Right atrium auricular region (tissue), 2 donors: ENCODE measurements around the gene AASS. TPM values are rescaled to one million over a fixed set of nuclear protein-coding genes. Genes with fewer than 3 reads are reported as not detected.
"Not testable (repeated sequence)": the region's sequence is repeated elsewhere in the genome, so short reads cannot be mapped to it uniquely, and the experiment has no call there.

Experiments
- DNase-seq: peaks from one replicate; pipeline ENCODE4 v3.0.0-alpha.2; 2019; ENCODE audit warnings: low spot score
- H3K27ac ChIP-seq, 2 donors: fragments of 200-600 bp; sonication (generic); 1 replicate in 1 of 2; 2 replicates in 1 of 2; pipeline ENCODE4 v1.5.1; 2016 to 2019
- H3K27me3 ChIP-seq, 2 donors: fragments of 200-600 bp; sonication (generic); one replicate each; pipeline versions ENCODE4 v1.5.1 to v1.6.0; 2017 to 2019
- H3K36me3 ChIP-seq: fragments of 200-600 bp; sonication (generic); one replicate; pipeline ENCODE4 v1.5.1; 2016
- H3K4me1 ChIP-seq, 2 donors: fragments of 200-600 bp; sonication (generic); one replicate each; pipeline versions ENCODE4 v1.5.1 to v1.6.0; 2017 to 2019
- H3K4me3 ChIP-seq, 2 donors: fragments of 200-600 bp; sonication (generic); 1 replicate in 1 of 2; 2 replicates in 1 of 2; pipeline ENCODE4 v1.5.1; 2017 to 2019; ENCODE audit warnings: mild to moderate bottlenecking in 1 of 2, moderate library complexity in 1 of 2
- H3K9me3 ChIP-seq, 2 donors: fragments of 200-600 bp; sonication (generic); one replicate each; pipeline ENCODE4 v1.5.1; 2019
- CTCF ChIP-seq, 2 donors: fragments of 200-600 bp; sonication (generic); IDR thresholded peaks; one replicate each; pipeline ENCODE4 v1.5.1; 2019; ENCODE audit warnings: antibody characterized with exemption in 2 of 2
- total RNA-seq, 2 donors: library from RNA; depleted of rRNA; stranded (reverse); fragments of >200 nt; gene quantifications; one replicate each; pipeline ENCODE4 v1.1.0, GENCODE V29; 2016

AASS gene
- 10 to 100 TPM; 18.0 to 27.4 TPM for total RNA-seq

GRCh38 chr7:122143751-122144711, at the start of gene AASS:
TSS of gene AASS (minus strand) at chr7:122144249. CDS start at chr7:122133726, 10,523 bp downstream.
- H3K4me3 ChIP-seq: peak within 1 kb of the TSS; percentile 74 to 87
- DNase-seq: peak; percentile 99
- no peaks in the 10 kb centered on the region for H3K36me3 ChIP-seq
- peaks cover 0 to 21% of the 10 kb centered on the region in 2 donors for H3K4me1 ChIP-seq
- no peak for TF ChIP-seq CTCF (IDR thresholded peaks at IDR 0.05)
- peak within 1 kb of the TSS; percentile 92 to 98 for H3K27ac ChIP-seq
- H3K27me3 ChIP-seq: no peaks in the 10 kb centered on the region
- H3K9me3 ChIP-seq: no peaks in the 10 kb centered on the region

- DNase-seq: no peak
- Histone ChIP-seq H3K36me3 (no peaks in the 10 kb centered on the region), H3K27ac (no peak overlapping the region), H3K27me3 (no peaks in the 10 kb centered on the region), H3K9me3 (no peaks in the 10 kb centered on the region), H3K4me1 (no peaks in the 10 kb centered on the region), H3K4me3 (no peak overlapping the region)
- TF ChIP-seq CTCF (IDR thresholded peaks at IDR 0.05): no peak
These were observed 44.7 kb upstream of the AASS start for GRCh38 chr7:122188785-122189184.

GRCh38 chr7:122183106-122183505, 39.1 kb upstream of the AASS start:
- DNase-seq: no peak
- Histone ChIP-seq H3K36me3 (no peaks in the 10 kb centered on the region), H3K27ac (no peak overlapping the region), H3K4me3 (no peak overlapping the region), H3K4me1 (no peaks in the 10 kb centered on the region), H3K27me3 (no peaks in the 10 kb centered on the region), H3K9me3 (no peaks in the 10 kb centered on the region)
- TF ChIP-seq CTCF (IDR thresholded peaks at IDR 0.05): no peak

GRCh38 chr7:122182081-122182480, 38.0 kb upstream of the AASS start:
- no peak for DNase-seq
- no peak overlapping the region for H3K27ac ChIP-seq
- no peaks in the 10 kb centered on the region for H3K27me3 ChIP-seq
- no peaks in the 10 kb centered on the region for H3K36me3 ChIP-seq
- no peak for TF ChIP-seq CTCF (IDR thresholded peaks at IDR 0.05)
- no peaks in the 10 kb centered on the region for H3K9me3 ChIP-seq
- no peaks in the 10 kb centered on the region for H3K4me1 ChIP-seq
- H3K4me3 ChIP-seq: no peak overlapping the region

GRCh38 chr7:122172144-122172543, 28.1 kb upstream of the AASS start:
- not testable (repeated sequence) for H3K27me3 ChIP-seq, H3K4me1 ChIP-seq, H3K9me3 ChIP-seq, H3K27ac ChIP-seq, DNase-seq, H3K4me3 ChIP-seq, H3K36me3 ChIP-seq

- Histone ChIP-seq H3K36me3 (no peaks in the 10 kb centered on the region), H3K4me3 (no peak overlapping the region), H3K4me1 (no peaks in the 10 kb centered on the region), H3K27ac (no peak overlapping the region), H3K9me3 (no peaks in the 10 kb centered on the region), H3K27me3 (no peaks in the 10 kb centered on the region)
- DNase-seq: no peak
- no peak for TF ChIP-seq CTCF (IDR thresholded peaks at IDR 0.05)
These were observed 22.7 kb upstream of the AASS start for GRCh38 chr7:122166740-122167139.
